Ishikawa (cell line): ENCODE measurements around the gene SEMA6D.

Source experiments
- CEBPB ChIP-seq: IDR thresholded peaks from 2 replicates; pipeline ENCODE4 v1.6.1; 2012
- CREB1 ChIP-seq: IDR thresholded peaks from 2 replicates; pipeline ENCODE4 v1.6.1; 2012; ENCODE audit warnings: low read depth
- EGR1 ChIP-seq: IDR thresholded peaks from 2 replicates; pipeline ENCODE4 v1.6.1; 2012
- EP300 ChIP-seq: IDR thresholded peaks from 2 replicates; pipeline ENCODE4 v1.6.1; 2012; ENCODE audit warnings: borderline replicate concordance
- FOXM1 ChIP-seq: IDR thresholded peaks from 2 replicates; pipeline ENCODE4 v1.6.1; 2012; ENCODE audit warnings: low read depth, borderline replicate concordance
- MAX ChIP-seq: IDR thresholded peaks from 2 replicates; pipeline ENCODE4 v1.6.1; 2012
- NFIC ChIP-seq: IDR thresholded peaks from 2 replicates; pipeline ENCODE4 v1.6.1; 2012
- RAD21 ChIP-seq: IDR thresholded peaks from 2 replicates; pipeline ENCODE4 v1.6.1; 2012; ENCODE audit warnings: low read depth
- REST ChIP-seq: IDR thresholded peaks from 2 replicates; pipeline ENCODE4 v1.6.1; 2012; ENCODE audit warnings: low read depth, mild to moderate bottlenecking
- TAF1 ChIP-seq: IDR thresholded peaks from 2 replicates; pipeline ENCODE4 v1.6.1; 2012; ENCODE audit warnings: low read depth, mild to moderate bottlenecking
- TCF12 ChIP-seq: IDR thresholded peaks from 2 replicates; pipeline ENCODE4 v1.6.1; 2012; ENCODE audit warnings: low read depth
- TEAD4 ChIP-seq: IDR thresholded peaks from 2 replicates; pipeline ENCODE4 v1.6.1; 2012
- USF1 ChIP-seq: IDR thresholded peaks from 2 replicates; pipeline ENCODE4 v1.6.1; 2012
- YY1 ChIP-seq: IDR thresholded peaks from 2 replicates; pipeline ENCODE4 v1.6.1; 2012; ENCODE audit warnings: low read depth
- ZBTB7A ChIP-seq: IDR thresholded peaks from 2 replicates; pipeline ENCODE4 v1.6.1; 2012; ENCODE audit warnings: low read depth

The SEMA6D gene

GRCh38 chr15:47819158-47819557 lies 101.9 kb downstream of the SEMA6D start:
- TF ChIP-seq ZBTB7A, result no peak
- TF ChIP-seq RAD21, result no peak
- no peak for TF ChIP-seq TEAD4
- no peak for TF ChIP-seq TCF12
- TF ChIP-seq REST, result no peak
- no peak for TF ChIP-seq FOXM1
- TF ChIP-seq EP300, result no peak
- TF ChIP-seq CEBPB, result no peak
- no peak for TF ChIP-seq TAF1
- no peak for TF ChIP-seq YY1
- TF ChIP-seq MAX, result no peak
- no peak for TF ChIP-seq CREB1
- no peak for TF ChIP-seq NFIC
- no peak for TF ChIP-seq EGR1
- TF ChIP-seq USF1, result no peak

- TF ChIP-seq REST, result no peak
- TF ChIP-seq CREB1, result no peak
- TF ChIP-seq CEBPB, result no peak
- TF ChIP-seq TCF12, result no peak
- TF ChIP-seq RAD21, result no peak
- no peak for TF ChIP-seq TEAD4
- no peak for TF ChIP-seq YY1
Measured at GRCh38 chr15:47820057-47820746, 102.9 kb downstream of the SEMA6D start.

GRCh38 chr15:47820747-47821319 lies 103.5 kb downstream of the SEMA6D start:
- TF ChIP-seq CREB1, result no peak
- TF ChIP-seq FOXM1, result no peak
- no peak for TF ChIP-seq ZBTB7A
- no peak for TF ChIP-seq YY1

- TF ChIP-seq NFIC (no peak), TAF1 (no peak), ZBTB7A (no peak), USF1 (no peak), MAX (no peak), CEBPB (no peak), EP300 (no peak), CREB1 (no peak)
Measured at GRCh38 chr15:47822048-47822447, 104.7 kb downstream of the SEMA6D start.
